Measurements from ENCODE around the gene PCNA.

DNA sequence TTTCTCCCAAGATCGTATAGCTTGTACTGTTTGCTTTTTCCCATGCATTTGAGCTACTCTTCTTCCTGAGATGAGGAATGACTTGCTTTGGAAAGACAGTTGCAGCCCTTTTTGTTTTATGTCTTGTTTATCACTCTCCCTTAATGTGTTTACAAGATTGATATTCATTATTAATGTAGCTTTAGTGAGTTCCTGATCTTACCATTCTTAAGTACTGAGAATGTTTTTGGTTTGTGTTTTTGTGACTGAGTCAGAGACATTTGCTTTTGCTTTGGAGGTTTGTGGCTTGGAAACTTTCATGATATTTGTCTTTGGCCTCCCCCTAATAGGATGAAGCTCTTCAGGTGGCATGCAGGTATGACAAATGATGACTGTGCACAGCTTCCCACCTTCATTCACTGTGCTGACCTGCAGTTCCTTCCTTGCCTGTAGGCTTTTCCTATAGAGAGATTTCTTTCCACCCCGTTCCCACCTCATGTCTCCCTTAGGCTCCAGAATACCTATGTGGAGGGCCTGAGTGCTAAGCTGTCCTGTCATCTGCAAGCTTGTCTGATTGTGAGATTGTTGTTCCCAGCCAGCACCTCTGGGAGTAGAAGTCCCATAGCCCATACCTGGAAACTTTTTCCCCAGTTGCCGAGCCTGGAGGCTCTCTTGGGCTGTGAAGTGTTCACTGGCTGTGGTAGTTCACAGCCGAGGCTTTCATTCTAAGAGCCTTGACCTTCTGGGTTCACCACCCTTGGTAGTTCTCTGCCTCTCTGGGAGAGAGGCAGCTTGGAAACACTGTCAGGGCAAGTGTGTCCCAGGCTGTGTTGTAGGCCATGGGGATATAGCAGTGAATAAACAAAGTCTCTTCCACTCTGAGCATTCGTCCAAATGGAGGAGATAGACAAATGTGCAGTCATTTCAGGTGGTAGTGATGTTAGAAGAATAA lies 34.1 kb upstream of the PCNA start:
- TF ChIP-seq, protein P1, sequence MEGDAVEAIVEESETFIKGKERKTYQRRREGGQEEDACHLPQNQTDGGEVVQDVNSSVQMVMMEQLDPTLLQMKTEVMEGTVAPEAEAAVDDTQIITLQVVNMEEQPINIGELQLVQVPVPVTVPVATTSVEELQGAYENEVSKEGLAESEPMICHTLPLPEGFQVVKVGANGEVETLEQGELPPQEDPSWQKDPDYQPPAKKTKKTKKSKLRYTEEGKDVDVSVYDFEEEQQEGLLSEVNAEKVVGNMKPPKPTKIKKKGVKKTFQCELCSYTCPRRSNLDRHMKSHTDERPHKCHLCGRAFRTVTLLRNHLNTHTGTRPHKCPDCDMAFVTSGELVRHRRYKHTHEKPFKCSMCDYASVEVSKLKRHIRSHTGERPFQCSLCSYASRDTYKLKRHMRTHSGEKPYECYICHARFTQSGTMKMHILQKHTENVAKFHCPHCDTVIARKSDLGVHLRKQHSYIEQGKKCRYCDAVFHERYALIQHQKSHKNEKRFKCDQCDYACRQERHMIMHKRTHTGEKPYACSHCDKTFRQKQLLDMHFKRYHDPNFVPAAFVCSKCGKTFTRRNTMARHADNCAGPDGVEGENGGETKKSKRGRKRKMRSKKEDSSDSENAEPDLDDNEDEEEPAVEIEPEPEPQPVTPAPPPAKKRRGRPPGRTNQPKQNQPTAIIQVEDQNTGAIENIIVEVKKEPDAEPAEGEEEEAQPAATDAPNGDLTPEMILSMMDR (conservative IDR thresholded peaks at IDR 0.05; ENCODE audit: low read length) = no peak
- no peak for TF ChIP-seq EZH2phosphoT487 (IDR thresholded peaks at IDR 0.05; ENCODE audit: borderline replicate concordance)

Measured in Loucy (cell line).